ENCODE measurements around the gene PCP2.

DNA sequence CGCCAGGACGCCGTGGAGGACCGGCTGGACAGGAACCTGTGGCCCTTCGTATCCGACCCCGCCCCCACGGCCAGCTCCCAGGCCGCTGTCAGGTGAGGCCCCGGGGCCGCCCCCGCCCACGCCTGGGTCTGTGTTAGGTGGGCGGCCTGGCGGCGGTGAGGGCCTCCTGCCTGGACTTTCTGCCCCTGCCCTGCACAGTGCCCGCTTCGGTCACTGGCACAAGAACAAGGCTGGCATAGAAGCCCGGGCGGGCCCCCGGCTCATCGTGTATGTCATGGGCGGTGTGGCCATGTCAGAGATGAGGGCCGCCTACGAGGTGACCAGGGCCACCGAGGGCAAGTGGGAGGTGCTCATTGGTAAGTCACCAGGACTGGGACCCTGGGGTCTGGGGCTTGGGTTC, 13.6 kb upstream of the PCP2 start:
- TF ChIP-seq, protein P1, sequence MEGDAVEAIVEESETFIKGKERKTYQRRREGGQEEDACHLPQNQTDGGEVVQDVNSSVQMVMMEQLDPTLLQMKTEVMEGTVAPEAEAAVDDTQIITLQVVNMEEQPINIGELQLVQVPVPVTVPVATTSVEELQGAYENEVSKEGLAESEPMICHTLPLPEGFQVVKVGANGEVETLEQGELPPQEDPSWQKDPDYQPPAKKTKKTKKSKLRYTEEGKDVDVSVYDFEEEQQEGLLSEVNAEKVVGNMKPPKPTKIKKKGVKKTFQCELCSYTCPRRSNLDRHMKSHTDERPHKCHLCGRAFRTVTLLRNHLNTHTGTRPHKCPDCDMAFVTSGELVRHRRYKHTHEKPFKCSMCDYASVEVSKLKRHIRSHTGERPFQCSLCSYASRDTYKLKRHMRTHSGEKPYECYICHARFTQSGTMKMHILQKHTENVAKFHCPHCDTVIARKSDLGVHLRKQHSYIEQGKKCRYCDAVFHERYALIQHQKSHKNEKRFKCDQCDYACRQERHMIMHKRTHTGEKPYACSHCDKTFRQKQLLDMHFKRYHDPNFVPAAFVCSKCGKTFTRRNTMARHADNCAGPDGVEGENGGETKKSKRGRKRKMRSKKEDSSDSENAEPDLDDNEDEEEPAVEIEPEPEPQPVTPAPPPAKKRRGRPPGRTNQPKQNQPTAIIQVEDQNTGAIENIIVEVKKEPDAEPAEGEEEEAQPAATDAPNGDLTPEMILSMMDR (conservative IDR thresholded peaks at IDR 0.05; ENCODE audit: low read length) = no peak
- TF ChIP-seq EZH2phosphoT487 (IDR thresholded peaks at IDR 0.05; ENCODE audit: borderline replicate concordance) = no peak
